IPS-18a (cell line): ENCODE data around the gene CIAO1.
A peak's percentile ranks its signal among the peaks of the same experiment; 100 is the strongest.

Source experiments
- H3K27ac ChIP-seq: one replicate; pipeline ENCODE4 v1.5.1; 2013; ENCODE audit warnings: low read length
- H3K27me3 ChIP-seq: one replicate; pipeline ENCODE4 v1.6.1; 2013; ENCODE audit warnings: mild to moderate bottlenecking, low read length; ENCODE audit not compliant: control insufficient read depth, insufficient read depth
- H3K36me3 ChIP-seq: one replicate; pipeline ENCODE4 v1.6.1; 2013; ENCODE audit warnings: low read depth, low read length; ENCODE audit not compliant: control insufficient read depth
- H3K4me1 ChIP-seq: one replicate; pipeline ENCODE4 v1.6.1; 2013; ENCODE audit warnings: low read depth, low read length; ENCODE audit not compliant: control insufficient read depth
- H3K4me3 ChIP-seq: one replicate; pipeline ENCODE4 v1.5.1; 2013; ENCODE audit warnings: low read length
- H3K9ac ChIP-seq: one replicate; pipeline ENCODE4 v1.6.1; 2013; ENCODE audit warnings: mild to moderate bottlenecking, low read length, moderate library complexity
- H3K9me3 ChIP-seq: one replicate; pipeline ENCODE4 v1.6.1; 2013; ENCODE audit warnings: low read depth, low read length; ENCODE audit not compliant: control insufficient read depth

Gene CIAO1

DNA sequence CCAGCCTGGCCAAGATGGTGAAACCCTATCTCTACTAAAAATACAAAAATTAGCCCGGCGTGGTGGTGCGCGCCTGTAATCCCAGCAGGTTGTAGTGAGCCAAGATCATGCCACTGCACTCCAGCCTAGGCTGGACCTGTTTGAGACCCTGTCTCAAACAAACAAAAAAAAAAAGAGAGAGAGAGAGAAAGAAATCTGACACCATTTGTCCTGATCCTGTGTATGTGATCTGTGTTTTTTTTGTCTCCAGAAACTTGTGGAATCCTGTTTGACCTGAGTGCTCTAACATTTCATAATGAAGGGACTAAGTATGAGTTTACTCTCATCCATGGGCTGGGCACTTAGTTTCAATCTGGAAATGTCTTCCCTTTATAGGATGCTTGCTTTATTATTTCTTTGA is 52.7 kb downstream of the CIAO1 start:
- Histone ChIP-seq H3K27me3 (peaks cover 49% of the 10 kb centered on the region), H3K9me3 (no peaks in the 10 kb centered on the region), H3K4me3 (no peak overlapping the region), H3K27ac (no peak overlapping the region), H3K9ac (no peak overlapping the region), H3K4me1 (peaks cover 6% of the 10 kb centered on the region), H3K36me3 (no peaks in the 10 kb centered on the region)

DNA sequence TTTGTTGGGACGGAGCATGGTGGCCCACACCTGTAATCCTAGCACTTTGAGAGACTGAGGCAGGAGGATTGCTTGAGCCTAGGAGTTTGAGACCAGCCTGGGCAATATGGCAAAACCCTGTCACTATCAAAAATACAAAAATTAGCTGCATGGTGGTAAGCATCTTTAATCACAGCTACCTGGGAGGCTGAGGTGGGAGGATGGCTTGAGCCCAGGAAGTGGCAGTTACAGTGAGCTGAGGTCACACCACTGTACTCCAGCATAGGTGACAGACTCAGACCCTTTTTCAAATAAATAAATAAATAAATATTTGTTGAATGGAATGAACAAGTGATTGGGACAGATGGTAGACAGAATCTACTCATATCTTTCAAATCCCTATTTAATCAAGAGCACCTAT is 53.4 kb downstream of the CIAO1 start:
- Histone ChIP-seq H3K27ac (no peak overlapping the region), H3K36me3 (no peaks in the 10 kb centered on the region), H3K9ac (no peak overlapping the region), H3K9me3 (no peaks in the 10 kb centered on the region), H3K27me3 (peaks cover 55% of the 10 kb centered on the region), H3K4me1 (peaks cover 6% of the 10 kb centered on the region), H3K4me3 (no peak overlapping the region)

DNA sequence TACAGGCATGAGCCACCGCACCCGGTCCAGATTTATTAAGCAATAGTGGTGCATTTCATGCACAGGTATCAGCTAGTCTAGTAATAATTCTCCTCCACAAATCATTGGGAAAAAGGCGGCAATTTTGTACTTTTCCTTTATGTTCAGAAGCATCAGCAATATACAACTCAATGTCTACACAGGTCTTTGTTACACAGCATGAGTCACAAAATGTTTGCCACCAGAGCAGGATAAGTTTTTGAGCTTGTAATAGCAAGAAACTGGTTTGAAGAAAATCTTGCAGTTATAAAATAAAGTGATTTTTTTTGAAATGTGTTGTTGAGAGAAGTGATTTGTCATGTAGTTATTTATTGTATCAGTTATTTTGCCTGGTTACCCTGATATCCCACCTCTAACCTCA is 54.3 kb downstream of the CIAO1 start:
- Histone ChIP-seq H3K9ac (no peak overlapping the region), H3K4me1 (peaks cover 6% of the 10 kb centered on the region), H3K4me3 (peak overlapping the region; percentile 82), H3K27ac (no peak overlapping the region), H3K36me3 (no peaks in the 10 kb centered on the region), H3K9me3 (no peaks in the 10 kb centered on the region), H3K27me3 (peaks cover 63% of the 10 kb centered on the region)

DNA sequence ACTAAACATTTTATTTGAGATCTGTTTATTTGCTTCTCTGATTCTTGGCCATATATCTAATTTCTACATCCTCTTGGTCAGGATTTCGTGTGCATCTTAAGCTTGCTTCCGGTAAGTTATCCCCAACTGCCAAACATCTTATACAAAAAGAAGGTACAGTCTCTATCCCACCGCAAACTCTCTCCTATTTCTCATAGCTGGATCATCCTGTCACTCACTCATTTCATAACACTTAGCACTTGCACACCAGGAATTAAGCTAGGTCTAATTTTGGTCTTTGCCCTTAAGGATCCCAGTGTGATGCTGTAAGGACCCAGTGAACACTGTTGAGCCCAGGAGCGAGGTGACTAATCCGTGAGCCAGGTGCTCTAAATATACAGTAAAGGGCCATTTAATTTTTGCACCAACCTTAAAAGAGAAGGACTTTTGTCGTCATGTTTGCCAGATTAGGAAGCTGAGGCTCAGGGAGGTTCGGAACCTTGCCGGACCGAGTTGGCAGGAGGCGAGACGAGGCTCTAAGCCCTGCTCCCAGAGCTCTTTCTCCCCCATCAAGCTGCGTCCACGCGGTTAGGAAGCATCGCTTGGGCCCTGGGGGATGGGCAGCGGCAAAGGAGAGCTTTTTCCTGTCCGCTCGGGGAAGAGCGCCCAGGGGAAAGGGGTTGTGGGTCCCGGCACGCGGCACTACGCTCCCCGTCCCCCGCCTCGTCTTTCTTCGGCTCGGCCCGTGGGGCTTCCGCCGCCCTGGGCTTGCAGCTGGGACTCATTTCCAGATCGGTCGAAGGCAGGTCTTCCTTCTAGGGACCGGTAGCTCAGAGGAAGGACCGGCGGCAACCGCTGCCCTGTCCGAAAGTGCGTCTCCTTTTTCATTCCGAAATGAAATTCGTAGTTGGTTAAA is 55.0 kb downstream of the CIAO1 start:
- no peaks in the 10 kb centered on the region for H3K36me3 ChIP-seq
- H3K27ac ChIP-seq: no peak overlapping the region
- H3K27me3 ChIP-seq: peaks cover 68% of the 10 kb centered on the region
- peak overlapping the region; percentile 82 for H3K4me3 ChIP-seq
- H3K9me3 ChIP-seq: no peaks in the 10 kb centered on the region
- H3K9ac ChIP-seq: peak overlapping the region; percentile 13
- H3K4me1 ChIP-seq: peaks cover 6% of the 10 kb centered on the region
